Frontal cortex (tissue), 4 donors: ENCODE results near the gene AKR1E2. TPM values are rescaled to one million over a fixed set of nuclear protein-coding genes. Genes with fewer than 3 reads are reported as not detected.

ENCODE experiments used
- DNase-seq, 2 donors: peaks; one replicate each; pipeline ENCODE4 v3.0.0; 2012; ENCODE audit warnings: low spot score in 2 of 2
- FAIRE-seq: peaks from 2 replicates; lab custom pipeline; 2012; peaks lifted over from hg19 to GRCh38; lab: Jason Lieb, UNC
- total RNA-seq: library from RNA; depleted of rRNA; stranded (reverse); fragments of >200 nt; gene quantifications from one replicate; pipeline ENCODE4 v1.2.3, GENCODE V29; 2014
- donor health status: control.
- donor health status: control.
- donor health status: control.

AKR1E2 gene
- total RNA-seq, 1 donor from 2014 or later, result 74.2 TPM

DNA sequence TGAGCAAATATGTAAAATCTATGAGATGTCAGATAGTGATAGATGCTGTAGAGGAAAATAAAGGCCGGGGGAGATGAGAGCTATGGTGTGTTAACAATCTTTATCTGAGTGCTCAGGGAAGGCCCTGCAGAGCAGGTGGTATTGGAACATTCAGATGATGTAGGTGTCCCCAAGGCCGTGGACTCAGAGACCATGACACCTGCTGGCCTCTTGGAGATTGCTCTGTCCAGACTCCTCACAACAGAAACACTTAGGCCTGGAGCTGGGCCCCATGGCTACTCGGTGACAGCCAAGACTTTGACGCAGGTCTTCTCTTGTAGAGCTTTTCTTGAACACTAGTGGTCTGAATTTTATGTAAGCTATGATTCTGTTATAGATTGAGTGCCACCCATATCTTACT lies 13.3 kb downstream of the AKR1E2 start:
- DNase-seq (no peak), FAIRE-seq (no peak)

GRCh38 chr10:4840151-4840550 lies 14.1 kb downstream of the AKR1E2 start:
- no peak for DNase-seq
- no peak for FAIRE-seq

GRCh38 chr10:4843525-4844180 lies 17.6 kb downstream of the AKR1E2 start:
- FAIRE-seq (no peak), DNase-seq (no peak)

DNA sequence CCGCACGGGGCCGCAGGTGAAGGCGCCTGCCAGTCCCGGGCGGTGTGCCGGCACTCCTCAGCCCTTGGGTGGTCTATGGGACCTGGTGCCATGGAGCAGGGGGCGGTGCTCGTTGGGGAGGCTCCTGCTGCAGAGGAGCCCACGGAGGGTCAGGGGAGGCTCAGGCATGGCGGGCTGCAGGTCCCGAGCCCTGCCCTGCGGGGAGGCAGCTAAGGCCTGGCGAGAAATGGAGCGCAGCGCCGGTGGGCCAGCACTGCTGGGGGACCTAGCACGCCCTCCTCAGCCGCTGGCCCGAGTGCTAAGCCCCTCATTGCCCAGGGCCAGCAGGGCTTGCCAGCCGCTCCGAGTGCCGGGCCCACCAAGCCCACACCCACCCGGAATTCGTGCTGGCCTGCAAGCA lies 18.9 kb downstream of the AKR1E2 start:
- FAIRE-seq (no peak), DNase-seq (no peak)

DNA sequence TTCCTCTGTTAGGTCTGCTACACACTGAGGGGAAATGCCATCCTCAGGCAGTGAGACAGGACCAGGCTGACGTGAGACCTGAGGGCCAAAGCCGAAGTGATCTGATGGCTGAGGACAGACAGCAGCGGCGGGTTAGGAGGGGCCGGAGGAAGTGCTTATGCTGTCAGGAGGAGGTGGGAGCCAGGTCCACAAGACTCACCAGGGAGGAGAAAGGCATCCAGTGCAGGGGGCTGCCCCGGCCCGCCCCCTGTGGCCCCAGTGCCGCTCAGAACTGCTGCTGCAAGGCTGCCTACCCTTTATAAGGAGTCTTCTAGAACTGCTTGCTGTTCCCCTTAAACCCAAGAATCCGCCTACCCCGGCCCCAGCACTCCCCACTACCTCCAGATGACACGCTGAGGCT lies 19.8 kb downstream of the AKR1E2 start:
- DNase-seq (peak in 1 of 2 donors; percentile 1), FAIRE-seq (no peak)

- DNase-seq (peak in 1 of 2 donors; percentile 2), FAIRE-seq (no peak)
These were observed 20.8 kb downstream of the AKR1E2 start for GRCh38 chr10:4846775-4847174.

DNA sequence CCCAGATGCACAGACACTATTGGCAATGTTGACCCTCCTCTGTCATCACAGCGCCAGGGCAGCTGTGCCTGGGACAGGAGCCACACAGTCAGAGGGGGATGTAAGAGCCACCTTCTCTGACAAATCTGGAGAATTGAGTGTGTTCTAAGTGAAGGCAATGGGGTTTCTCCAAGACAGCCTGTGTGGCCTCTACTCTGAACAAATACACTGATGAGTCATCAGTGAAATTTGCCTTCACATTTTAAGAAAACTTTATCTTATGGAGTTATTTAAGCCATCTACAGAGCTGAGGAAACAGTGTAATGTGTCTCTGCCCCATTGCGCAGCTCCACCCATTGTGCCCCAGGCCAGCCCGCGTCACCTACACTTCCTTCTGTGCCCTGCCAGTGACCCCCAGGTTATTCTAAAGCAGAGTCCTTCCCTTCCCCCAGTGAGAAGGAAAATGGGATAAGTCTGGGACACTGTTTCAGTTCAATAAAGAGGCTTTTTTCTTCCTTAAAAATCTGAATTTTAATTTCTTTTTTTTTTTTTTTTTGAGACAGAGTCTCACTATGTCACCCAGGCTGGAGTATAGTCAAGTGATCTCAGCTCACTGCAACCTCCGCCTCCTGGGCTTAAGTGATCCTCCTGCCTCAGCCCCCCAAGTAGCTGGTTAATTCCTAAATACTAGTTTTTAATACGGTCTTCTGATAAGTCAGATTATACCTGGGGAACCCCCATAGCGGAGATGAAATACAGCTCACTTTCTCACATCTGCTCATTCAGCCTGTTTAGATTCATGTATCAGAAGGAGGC lies 21.8 kb downstream of the AKR1E2 start:
- no peak for FAIRE-seq
- peak in 1 of 2 donors; percentile 8 for DNase-seq

DNA sequence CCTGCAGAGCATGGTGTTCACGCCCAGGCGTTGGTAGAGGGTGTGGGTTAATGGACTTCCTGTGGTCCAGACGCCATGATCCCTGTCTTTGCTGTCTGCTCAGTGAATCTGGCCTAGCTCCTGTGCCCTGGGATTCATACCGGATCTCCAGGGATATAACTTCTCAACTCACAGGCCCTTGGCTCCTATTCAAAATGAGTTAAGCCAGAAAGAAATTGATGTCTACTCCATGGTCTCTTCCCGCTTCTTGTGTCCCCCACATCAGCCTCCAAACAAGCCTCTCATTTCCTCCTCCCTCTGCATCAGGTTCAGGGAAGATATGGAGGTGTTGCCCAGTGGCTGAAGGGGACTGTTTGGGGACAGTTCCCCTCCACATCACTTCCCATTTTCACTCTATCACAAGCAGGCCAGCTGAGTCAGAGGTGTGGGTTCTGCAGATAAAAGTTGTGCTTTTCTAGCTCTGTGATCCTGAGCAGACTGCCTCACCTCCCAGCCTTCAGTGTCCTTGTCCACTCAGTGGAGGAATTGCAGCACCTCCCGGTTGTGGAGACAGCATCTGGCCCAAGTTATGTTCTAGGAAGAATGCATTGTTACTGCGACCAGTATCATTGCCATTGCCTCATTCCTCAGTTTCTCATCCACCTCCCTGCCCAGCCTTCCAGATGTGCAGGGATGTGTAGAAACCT lies 22.5 kb downstream of the AKR1E2 start:
- no peak for FAIRE-seq

DNA sequence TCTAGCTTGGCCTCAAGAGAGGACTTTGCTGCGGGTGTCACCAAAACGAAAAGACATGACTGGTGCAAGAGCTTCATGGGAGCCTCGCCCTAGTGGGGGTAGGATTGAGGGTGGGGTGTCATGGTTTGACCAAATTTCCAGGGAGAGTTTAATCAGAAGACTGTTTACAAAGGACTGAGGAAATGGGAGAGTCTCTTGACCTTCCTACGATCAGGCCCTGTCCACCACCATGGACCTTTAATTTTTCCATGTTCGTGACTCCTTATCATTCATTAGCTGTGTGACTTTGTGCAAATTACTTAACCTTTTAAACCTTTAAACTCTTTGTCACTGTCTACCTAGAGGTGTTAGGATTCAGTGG lies 23.0 kb downstream of the AKR1E2 start:
- DNase-seq (no peak), FAIRE-seq (no peak)

More for the DNA sequence above, 22.5 kb downstream of the AKR1E2 start:
- peak in 1 of 2 donors; percentile 0 for DNase-seq

DNA sequence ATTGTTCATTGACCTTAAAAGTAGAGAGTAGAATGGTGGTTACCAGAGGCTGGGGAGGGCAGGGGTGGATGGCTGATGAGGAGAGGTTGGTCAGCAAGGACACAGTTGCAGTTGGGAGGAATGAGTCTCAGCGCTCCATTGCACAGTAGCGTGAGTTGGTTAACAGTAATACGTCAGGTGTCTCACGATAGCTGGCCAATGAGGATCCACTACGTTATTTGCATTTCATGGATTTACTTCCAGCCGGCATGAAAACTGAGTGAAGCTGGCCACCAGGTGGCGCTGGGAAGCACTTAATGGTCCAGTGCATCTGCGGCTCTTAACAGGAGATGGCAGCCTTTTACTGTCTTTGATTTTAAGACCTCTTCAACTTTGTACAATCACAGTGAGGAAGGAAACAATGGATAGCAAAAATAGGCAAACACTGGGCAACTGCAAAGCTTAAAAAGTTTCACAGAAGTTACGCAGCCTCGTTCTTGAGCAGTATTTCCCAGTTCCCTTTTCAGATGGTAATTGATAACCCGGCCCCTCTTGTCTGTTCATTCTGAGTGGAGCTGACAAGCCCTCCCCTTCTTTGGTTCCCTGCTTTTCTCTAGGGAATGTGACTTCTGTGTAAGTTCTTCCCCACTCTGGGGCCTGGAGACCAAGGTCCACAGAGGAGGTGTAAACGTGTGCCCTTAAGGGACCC lies 23.7 kb downstream of the AKR1E2 start:
- peak; percentile 50 for FAIRE-seq
- peak; percentile 57 to 74 for DNase-seq

GRCh38 chr10:4850397-4850796 lies 24.4 kb downstream of the AKR1E2 start:
- DNase-seq (no peak), FAIRE-seq (no peak)

GRCh38 chr10:4851176-4851575 lies 25.2 kb downstream of the AKR1E2 start:
- no peak for DNase-seq
- no peak for FAIRE-seq

GRCh38 chr10:4851846-4852245 lies 25.8 kb downstream of the AKR1E2 start:
- no peak for DNase-seq
- no peak for FAIRE-seq

- FAIRE-seq, result no peak
- no peak for DNase-seq
These were observed 40.1 kb downstream of the AKR1E2 start for GRCh38 chr10:4865945-4866661.

DNA sequence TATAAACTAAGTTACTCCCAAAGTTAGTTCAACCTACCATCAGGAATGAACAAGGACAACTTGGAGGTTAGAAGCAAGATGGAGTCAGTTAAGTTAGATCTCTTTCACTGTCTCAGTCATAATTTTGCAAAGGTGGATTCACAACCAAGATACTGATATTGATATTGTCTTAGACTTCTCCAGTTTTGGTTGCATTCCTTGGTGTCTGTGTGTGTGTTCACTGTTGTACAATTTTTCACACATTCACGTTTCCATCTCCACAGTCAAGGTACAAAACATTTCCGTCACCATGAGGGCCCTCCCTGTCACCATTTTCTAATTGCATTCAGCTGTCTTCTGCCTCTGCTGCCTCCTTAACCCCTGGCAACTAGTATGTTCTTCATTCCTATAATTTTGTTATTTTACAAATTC lies 41.1 kb downstream of the AKR1E2 start:
- FAIRE-seq, result no peak
- no peak for DNase-seq

- no peak for FAIRE-seq
- DNase-seq, result no peak
These were observed 41.7 kb downstream of the AKR1E2 start for GRCh38 chr10:4867520-4868356.

GRCh38 chr10:4868357-4868657 lies 42.3 kb downstream of the AKR1E2 start:
- FAIRE-seq (no peak), DNase-seq (no peak)

- no peak for FAIRE-seq
These were observed 56.7 kb downstream of the AKR1E2 start for GRCh38 chr10:4882704-4883078.

GRCh38 chr10:4883079-4883739 lies 57.2 kb downstream of the AKR1E2 start:
- no peak for DNase-seq

More at GRCh38 chr10:4882704-4883078, 56.7 kb downstream of the AKR1E2 start:
- DNase-seq, result no peak

More at GRCh38 chr10:4883079-4883739, 57.2 kb downstream of the AKR1E2 start:
- no peak for FAIRE-seq
